ENCODE results near the gene SLC8A2. TPM values are rescaled to one million over a fixed set of nuclear protein-coding genes. Genes with fewer than 3 reads are reported as not detected.

Gene SLC8A2
- total and polyA plus RNA-seq, 11 donors, result 0.08 to 0.67 (median 0.29) TPM; not detected in 4

DNA sequence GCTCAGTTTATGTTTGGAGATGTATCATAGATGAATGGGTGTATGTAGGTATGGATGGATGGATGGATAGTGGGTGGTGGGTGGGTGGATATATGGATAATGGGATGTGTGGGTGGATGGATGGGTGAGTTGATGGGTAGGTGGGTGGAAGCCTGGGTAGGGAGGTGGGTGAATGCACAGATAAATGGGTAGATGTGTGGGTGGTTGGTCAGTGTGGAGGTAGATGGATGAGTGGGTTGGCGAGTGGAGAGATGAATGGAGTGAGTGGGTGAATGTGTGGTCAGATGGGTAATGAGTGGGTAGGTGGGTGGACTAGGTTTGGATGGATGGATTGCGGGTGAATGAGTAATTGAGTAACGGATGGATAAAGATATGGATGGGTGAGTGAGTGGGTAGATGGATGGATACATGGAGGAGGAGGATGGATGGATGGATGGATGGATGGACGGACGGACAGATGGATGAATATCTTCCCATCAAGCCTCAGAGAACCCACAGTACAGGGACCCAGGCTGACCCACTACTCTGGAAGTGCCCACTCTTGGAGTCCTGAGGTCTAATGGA is 65.8 kb downstream of the SLC8A2 start:
- Histone ChIP-seq H3K36me3 (no peaks in the 10 kb centered on the region), H3K27ac (no peak overlapping the region), H3K27me3 (peaks cover 0 to 40% (median 22%) of the 10 kb centered on the region in 9 donors), H3K4me1 (no peaks in the 10 kb centered on the region), H3K4me3 (no peak overlapping the region), H3K9me3 (no peaks in the 10 kb centered on the region)
- intact Hi-C loops (cut with DNase I), result no loop called here
- WGBS, 4 donors, result 79 to 96% (median 91%) methylated on average over 5 of the region's 5 CpGs
- no peak for DNase-seq
- ATAC-seq, result no peak
- TF ChIP-seq POLR2A (IDR thresholded peaks at IDR 0.05), result no peak
- TF ChIP-seq, protein P1, sequence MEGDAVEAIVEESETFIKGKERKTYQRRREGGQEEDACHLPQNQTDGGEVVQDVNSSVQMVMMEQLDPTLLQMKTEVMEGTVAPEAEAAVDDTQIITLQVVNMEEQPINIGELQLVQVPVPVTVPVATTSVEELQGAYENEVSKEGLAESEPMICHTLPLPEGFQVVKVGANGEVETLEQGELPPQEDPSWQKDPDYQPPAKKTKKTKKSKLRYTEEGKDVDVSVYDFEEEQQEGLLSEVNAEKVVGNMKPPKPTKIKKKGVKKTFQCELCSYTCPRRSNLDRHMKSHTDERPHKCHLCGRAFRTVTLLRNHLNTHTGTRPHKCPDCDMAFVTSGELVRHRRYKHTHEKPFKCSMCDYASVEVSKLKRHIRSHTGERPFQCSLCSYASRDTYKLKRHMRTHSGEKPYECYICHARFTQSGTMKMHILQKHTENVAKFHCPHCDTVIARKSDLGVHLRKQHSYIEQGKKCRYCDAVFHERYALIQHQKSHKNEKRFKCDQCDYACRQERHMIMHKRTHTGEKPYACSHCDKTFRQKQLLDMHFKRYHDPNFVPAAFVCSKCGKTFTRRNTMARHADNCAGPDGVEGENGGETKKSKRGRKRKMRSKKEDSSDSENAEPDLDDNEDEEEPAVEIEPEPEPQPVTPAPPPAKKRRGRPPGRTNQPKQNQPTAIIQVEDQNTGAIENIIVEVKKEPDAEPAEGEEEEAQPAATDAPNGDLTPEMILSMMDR (IDR thresholded peaks at IDR 0.05), result no peak

DNA sequence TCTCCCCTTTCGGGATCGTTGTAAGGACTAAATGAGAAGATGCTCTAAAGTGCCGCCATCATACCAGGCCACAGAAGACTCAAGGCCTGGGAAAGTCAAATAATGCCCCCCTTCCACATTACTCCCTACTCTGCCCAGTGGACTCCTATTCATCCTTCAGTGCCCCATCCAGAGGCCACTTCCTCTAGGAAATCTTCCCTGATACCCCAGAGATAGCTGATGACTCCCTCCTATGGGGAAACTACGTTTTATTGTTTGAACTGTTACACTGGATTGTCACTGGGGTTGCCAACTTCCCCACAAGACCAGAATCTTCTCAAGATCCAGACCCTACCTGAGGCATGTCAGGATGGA is 66.5 kb downstream of the SLC8A2 start:
- intact Hi-C loops (cut with DNase I), result no loop called here
- no peaks in the 10 kb centered on the region for H3K4me1 ChIP-seq
- no peaks in the 10 kb centered on the region for H3K9me3 ChIP-seq
- no peak for TF ChIP-seq POLR2A (IDR thresholded peaks at IDR 0.05)
- TF ChIP-seq, protein P1 (IDR thresholded peaks at IDR 0.05), result no peak
- ATAC-seq, result no peak
- no peak overlapping the region for H3K4me3 ChIP-seq
- no peak overlapping the region for H3K27ac ChIP-seq
- WGBS, 4 donors, result 86 to 89% (median 88%) methylated on average over 4 of the region's 4 CpGs
- no peaks in the 10 kb centered on the region for H3K36me3 ChIP-seq
- DNase-seq, result no peak
- H3K27me3 ChIP-seq, result peaks cover 0 to 46% (median 22%) of the 10 kb centered on the region in 9 donors

DNA sequence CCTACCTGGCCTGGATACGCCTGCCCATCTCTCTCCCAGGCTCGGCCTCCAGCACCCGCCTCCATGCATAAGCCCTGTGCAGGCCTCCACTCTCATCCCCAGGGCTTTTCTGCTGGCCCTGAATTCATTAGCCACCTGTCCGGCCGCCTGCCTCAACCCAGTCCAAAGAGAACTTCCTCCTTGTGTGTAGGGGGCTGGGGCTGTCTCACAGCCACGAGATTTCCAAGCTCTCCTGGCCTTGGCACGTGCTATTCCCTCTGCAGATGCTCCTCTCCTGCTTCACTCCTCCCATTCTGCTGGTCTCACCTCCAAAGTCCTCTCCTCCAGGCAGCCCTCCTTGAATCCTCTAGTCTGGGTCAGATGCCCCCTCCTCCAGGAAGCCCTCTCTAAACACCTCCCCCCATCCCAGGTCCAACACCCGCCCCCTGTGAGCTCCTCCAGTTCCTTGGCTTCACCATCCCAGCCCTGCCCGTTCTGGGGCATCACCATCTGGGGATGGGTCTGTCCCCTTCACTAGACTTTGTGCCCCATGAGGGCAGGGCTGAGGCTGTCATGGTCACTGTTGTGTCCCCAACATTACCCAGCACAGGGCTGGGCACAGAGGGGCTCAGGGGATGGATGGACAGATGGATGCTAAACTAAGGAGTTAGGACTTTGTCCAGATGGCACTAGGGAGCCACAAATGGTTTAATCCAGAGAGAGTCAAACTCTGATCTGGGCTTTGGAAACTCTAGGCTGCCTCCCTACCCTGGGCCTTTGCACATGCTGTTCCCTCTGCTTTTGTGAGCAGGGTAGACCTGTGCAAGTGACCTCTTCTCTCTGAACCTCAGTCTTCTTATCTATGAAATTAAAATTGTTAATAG is 67.1 kb downstream of the SLC8A2 start:
- 61 to 76% (median 74%) methylated on average over 9 of the region's 9 CpGs for WGBS, 4 donors
- intact Hi-C loops (cut with DNase I), result no loop called here
- Histone ChIP-seq H3K27me3 (peaks cover 0 to 46% (median 22%) of the 10 kb centered on the region in 9 donors), H3K4me3 (no peak overlapping the region), H3K4me1 (no peaks in the 10 kb centered on the region), H3K27ac (no peak overlapping the region), H3K36me3 (no peaks in the 10 kb centered on the region), H3K9me3 (no peaks in the 10 kb centered on the region)
- no peak for ATAC-seq
- TF ChIP-seq, protein P1 (IDR thresholded peaks at IDR 0.05), result no peak
- TF ChIP-seq POLR2A (IDR thresholded peaks at IDR 0.05), result no peak
- DNase-seq, result no peak

DNA sequence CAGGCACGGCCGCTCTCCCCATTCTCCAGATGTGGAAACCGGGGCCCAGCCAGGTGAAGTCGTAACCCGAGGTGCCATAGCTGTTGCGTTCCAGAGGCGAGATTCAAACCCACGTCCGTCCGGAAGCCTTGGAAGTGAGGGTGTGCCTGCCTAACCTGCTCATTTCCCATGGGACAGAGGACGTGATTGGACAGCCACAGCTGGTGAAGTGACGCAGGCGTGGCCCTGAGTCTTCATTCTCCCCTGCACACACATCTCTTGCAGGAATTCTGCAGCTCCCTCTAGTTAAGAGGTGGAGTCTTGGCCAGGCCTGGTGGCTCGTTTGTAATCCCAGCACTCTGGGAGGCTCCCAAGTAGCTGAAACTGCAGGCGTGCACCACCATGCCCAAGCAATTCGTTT is 69.2 kb downstream of the SLC8A2 start:
- intact Hi-C loops (cut with DNase I), result no loop called here
- Histone ChIP-seq H3K27me3 (peaks cover 0 to 38% (median 13%) of the 10 kb centered on the region in 9 donors), H3K36me3 (no peaks in the 10 kb centered on the region), H3K4me3 (no peak overlapping the region), H3K4me1 (no peaks in the 10 kb centered on the region), H3K27ac (no peak overlapping the region), H3K9me3 (no peaks in the 10 kb centered on the region)
- ATAC-seq (no peak), DNase-seq (no peak)
- WGBS, 4 donors, result 73 to 89% (median 77%) methylated on average over 12 to 16 of the region's 16 CpGs
- no peak for TF ChIP-seq POLR2A (IDR thresholded peaks at IDR 0.05)
- TF ChIP-seq, protein P1 (IDR thresholded peaks at IDR 0.05), result no peak
